ENCODE measurements around the gene STK26. TPM values are rescaled to one million over a fixed set of nuclear protein-coding genes. Genes with fewer than 3 reads are reported as not detected.

The STK26 gene
- total and polyA plus RNA-seq, 2 donors (not counting 3 experiments of a cell fraction or from before 2014, with no cell fraction given), result 0.87 to 3.7 TPM

- CTCF ChIA-PET, result no interaction called here
- H3K79me2 ChIP-seq (ENCODE audit: control insufficient read depth, insufficient read depth, low read length), result no peaks in the 10 kb centered on the region
- POLR2A ChIA-PET, result no interaction called here
- H3K4me3 ChIP-seq (replicated peaks in 1 of 3; ENCODE audit: insufficient read depth in 1 of 3, low read depth in 1 of 3, low read length in 3 of 3), result no peak overlapping the region
- DNase-seq (ENCODE audit: low read depth, low spot score) (no peak), FAIRE-seq (no peak)
- H3K36me3 ChIP-seq (ENCODE audit: control insufficient read depth in 2 of 2, extremely low read depth in 1 of 2, insufficient read depth in 2 of 2, low read length in 2 of 2), result no peaks in the 10 kb centered on the region
- H4K20me1 ChIP-seq (replicated peaks; ENCODE audit: control insufficient read depth, extremely low read depth, insufficient read depth, low read length), result no peaks in the 10 kb centered on the region
- BruUV-seq (replicated peaks), result no TSS peak
- no peak overlapping the region for H3K27ac ChIP-seq (ENCODE audit: insufficient read depth, low read depth, low read length)
- dilution Hi-C loops (cut with MboI; ENCODE audit: extremely low pct_ligation_motif_present, low sequenced_read_pairs), result no loop called here
- TF ChIP-seq FOS (IDR thresholded peaks at IDR 0.05; ENCODE audit: borderline replicate concordance, insufficient read depth, low read length) (no peak), POLR2AphosphoS5 (IDR thresholded peaks at IDR 0.05; ENCODE audit: insufficient read depth, low read depth, low read length) (no peak), EZH2 (IDR thresholded peaks at IDR 0.05; ENCODE audit: borderline replicate concordance, low read depth, low read length, severe bottlenecking) (no peak), MAX (IDR thresholded peaks at IDR 0.05; ENCODE audit: insufficient read depth, insufficient read length) (no peak), MYC (IDR thresholded peaks at IDR 0.05; ENCODE audit: low read depth, low read length) (no peak), JUN (IDR thresholded peaks at IDR 0.05; ENCODE audit: borderline replicate concordance, insufficient read depth, insufficient read length, low read depth) (no peak)
- no peak overlapping the region for H3K9ac ChIP-seq (replicated peaks; ENCODE audit: extremely low read depth, insufficient read depth, low read length)
- H2AFZ ChIP-seq (ENCODE audit: low read depth, low read length), result no peak overlapping the region
- no peaks in the 10 kb centered on the region for H3K9me3 ChIP-seq (replicated peaks; ENCODE audit: control insufficient read depth, insufficient read depth, low read length)
- H3K9me1 ChIP-seq (replicated peaks; ENCODE audit: control insufficient read depth, extremely low read depth, insufficient read depth, low read length), result no peaks in the 10 kb centered on the region
- H3K27me3 ChIP-seq (ENCODE audit: control insufficient read depth in 2 of 2, insufficient read depth in 2 of 2, low read length in 2 of 2), result no peaks in the 10 kb centered on the region
- H3K4me1 ChIP-seq (ENCODE audit: control insufficient read depth, extremely low read depth, insufficient read depth, low read length), result no peaks in the 10 kb centered on the region
- H3K4me2 ChIP-seq (ENCODE audit: insufficient read depth, low read length), result no peak overlapping the region
- intact Hi-C loops (cut with micrococcal nuclease), result no loop called here
Measured at GRCh38 chrX:132120913-132121312, 97.8 kb downstream of the STK26 start.

Other genes starting within 250 kb of the STK26 start
- not detected in 2 replicates for gene FRMD7, start 104.7 kb downstream of the STK26 start, total RNA-seq
- gene FRMD7, start 104.7 kb downstream of the STK26 start, polyA plus RNA-seq, result not detected in 2 replicates
- 22.2 and 23.4 TPM in 2 replicates for gene RAP2C, start 196.1 kb downstream of the STK26 start, total RNA-seq
- 5.0 and 5.5 TPM in 2 replicates for gene RAP2C, start 196.1 kb downstream of the STK26 start, polyA plus RNA-seq

Measured in endothelial cell of umbilical vein (primary cell).